Stimulated activated CD8-positive, alpha-beta memory T cell treated with anti-CD3 and anti-CD28 coated beads, Interleukin-12 subunit alpha, Interleukin-12 subunit beta, amount 100 ng/mL, for 24 hours (primary cell): ENCODE measurements around the gene SYT7.

Source experiments
- DNase-seq: peaks from one replicate; pipeline ENCODE4 v3.0.0-alpha.2; 2020; ENCODE audit errors: extremely low read depth

SYT7 gene

GRCh38 chr11:61609000-61609979 is 28.4 kb upstream of the SYT7 start:
- no peak for DNase-seq

DNA sequence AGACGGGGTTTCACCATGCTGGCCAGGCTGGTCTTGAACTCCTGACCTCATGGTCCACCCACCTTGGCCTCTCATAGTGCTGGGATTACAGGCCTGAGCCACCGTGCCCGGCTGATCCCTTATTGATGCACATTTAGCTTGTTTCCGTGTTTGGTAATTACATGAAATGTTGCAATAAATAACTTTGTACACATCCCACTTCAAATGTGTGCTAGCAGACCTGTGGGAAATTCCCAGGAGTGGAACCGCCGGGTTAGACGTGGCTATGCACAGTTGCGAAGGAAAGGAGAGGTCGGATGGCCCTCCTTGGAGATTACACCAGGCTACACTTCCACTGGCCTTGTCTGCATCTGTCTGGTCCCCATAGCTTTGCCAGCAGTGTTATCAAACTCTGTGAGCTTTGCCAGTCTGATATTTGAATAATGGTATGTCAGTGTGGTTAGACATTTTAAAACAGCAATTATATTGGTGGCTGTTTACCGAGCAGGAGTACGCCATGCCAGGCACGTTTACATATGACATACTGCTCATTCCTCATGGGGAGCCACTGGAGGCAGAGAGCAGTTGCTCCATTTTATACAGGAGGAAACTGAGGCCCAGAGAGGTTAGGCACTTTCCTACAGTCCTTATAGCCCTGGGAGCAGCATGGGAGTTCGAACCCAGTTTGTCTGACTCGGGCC is 27.2 kb upstream of the SYT7 start:
- DNase-seq: no peak

DNA sequence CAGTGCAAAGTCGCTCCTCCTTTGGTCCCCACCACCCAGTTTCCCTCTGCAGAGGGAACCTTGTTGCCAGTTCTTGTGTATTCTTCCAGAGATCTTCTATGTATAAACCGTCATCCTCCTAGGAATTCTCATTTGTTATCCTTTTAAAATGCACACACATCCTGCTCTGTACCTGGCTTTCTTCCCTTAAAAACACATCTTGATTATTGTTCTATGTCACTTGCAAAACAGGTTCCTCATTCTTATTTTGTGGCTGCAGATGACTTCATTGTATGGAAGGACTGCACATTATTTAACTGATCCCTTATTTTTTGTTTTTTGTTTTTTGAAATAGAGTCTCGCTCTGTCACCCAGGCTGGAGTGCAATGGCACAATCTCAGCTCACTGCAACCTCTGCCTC is 26.6 kb upstream of the SYT7 start:
- no peak for DNase-seq

GRCh38 chr11:61603667-61604066 is 22.8 kb upstream of the SYT7 start:
- no peak for DNase-seq

GRCh38 chr11:61602775-61603569 is 22.1 kb upstream of the SYT7 start:
- no peak for DNase-seq

- no peak for DNase-seq
Observed at GRCh38 chr11:61601512-61601911, 20.6 kb upstream of the SYT7 start.

DNA sequence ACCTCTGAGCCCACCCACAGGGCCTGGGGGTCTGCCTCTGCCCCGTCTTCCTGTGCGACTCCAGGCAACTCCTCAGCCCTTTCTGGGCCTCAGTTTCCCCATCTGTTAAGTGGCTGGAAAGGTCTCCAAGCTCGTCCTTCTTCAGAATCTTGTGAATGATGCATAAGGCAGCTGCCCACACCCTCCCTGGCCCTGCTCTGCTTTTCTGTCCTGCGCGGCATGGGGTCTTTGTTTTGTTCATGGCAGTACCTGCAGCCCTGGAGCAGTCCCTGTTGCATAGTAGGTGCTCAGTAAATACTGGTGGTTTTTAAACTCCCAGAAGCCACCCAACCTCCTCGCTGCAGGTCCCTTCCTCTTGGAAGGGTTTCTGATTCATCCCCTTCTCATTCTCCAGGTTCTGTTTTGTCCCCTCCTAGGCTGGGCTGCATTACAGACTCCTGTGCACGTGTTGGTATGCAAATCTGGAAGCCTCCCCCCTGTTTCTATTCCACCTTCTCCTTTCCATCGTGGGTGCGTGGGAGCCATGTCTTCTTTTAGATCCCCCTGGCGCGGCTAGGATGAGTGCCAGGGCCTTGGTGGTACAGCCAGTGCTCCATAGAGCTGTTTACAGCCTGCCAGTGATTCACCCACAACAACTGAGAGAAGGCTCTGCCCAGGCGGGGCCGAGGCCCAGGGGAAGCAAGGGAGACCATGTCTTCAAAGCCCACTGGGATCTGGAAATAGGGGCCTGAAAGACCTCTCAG is 19.3 kb upstream of the SYT7 start:
- DNase-seq: no peak

DNA sequence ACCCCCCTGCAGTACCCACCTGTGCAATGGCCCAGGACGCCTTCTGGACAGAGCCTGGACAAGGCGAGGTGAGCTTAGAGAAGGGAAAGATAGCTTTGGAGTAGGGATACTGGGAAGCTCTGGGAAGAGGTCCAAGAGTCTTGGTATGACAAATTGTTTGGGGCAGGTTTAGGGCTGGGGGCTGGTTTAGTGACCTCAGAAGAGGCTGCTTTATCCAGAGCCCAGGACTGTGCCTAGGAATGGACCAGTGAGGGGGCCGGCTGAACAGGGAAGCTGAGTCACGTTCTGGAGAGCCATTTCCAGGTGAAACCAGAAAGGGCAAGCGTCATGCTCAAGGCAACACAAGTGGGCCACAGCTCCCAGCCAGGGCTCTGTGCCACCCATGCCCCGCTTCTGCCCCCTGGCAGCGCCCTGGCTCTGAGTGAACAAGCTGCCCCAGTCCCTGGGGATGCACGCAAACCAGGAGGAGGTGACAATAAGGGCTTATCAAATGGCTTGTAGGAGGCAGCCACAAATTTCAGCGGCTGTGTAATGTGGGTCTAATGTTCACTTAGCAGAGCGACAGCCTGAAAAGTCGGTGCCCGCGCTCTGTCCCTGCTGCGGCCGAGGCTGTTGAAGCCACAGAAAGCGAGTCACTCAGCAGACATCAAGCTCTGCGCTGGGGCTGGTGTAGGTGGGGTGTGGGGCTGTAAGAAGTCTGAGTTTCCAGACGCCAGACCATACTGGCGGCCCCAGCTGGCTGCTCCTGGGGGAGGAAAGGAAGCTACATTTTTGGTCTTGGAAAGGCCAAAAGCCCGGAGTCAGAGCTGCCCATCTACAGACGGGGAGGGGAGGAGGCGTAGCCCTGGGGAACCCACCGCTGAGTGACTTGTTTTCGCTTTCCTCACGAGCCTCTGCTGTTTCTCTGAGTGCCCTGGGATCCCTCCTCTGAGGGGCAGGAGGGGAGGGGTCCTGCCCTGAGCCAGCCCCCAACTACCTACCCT is 18.3 kb upstream of the SYT7 start:
- DNase-seq: no peak

GRCh38 chr11:61598374-61598773 is 17.5 kb upstream of the SYT7 start:
- DNase-seq: no peak

DNA sequence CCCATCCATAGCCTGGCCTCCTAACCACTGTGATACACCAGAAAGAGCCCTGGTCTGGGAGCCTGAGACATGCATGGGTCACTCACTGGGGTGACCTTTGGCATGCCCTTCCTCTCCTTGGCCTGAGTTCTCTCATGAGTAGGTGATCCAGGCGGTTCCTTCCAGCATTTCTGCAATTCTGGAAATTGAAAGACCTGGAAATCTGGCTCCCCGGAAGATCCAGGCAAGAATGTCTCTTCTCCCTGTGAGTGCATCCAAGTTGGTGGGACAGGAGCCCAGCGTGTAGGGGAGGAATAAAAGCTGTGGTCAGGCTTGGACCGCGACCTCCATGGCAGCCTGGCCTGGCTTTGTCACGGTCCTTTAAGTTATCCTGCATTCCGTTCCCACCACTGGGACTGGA is 16.1 kb upstream of the SYT7 start:
- no peak for DNase-seq

DNA sequence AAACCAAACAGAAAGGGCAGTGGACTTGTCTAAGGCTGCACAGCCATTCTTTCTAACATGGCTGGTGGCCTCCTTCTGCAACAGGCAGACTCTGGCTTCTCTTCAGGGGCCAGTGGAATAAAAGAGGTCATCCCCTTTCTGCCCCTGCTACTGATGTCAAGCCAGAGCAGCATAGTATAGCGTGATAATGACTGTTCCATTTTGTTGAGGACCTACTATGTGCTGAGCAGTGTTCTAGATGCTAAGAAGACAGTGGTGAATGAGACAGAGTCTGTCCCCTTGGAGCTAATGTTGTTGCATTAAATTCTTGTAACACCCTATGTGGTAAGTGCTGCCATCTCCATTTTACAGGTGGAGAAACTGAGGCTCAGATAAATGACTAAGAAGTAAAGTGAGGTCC is 15.7 kb upstream of the SYT7 start:
- no peak for DNase-seq

DNA sequence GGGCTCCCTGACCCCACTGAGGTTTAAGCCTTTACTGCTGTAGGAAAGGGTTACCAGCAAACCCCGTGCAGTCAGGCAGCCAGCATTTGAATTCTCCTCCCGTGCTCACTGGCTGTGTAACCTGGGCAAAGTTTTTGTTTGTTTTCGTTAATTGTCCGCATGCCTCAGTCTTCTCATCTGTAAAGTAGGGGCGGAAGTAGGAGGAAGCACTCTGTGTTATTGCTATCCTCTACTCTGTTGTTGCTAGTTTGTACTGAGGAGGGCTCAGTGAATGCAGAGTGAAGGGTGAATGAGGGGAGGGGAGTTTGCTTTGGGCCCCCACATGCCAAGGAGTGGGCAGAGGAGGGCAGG is 14.0 kb upstream of the SYT7 start:
- no peak for DNase-seq

DNA sequence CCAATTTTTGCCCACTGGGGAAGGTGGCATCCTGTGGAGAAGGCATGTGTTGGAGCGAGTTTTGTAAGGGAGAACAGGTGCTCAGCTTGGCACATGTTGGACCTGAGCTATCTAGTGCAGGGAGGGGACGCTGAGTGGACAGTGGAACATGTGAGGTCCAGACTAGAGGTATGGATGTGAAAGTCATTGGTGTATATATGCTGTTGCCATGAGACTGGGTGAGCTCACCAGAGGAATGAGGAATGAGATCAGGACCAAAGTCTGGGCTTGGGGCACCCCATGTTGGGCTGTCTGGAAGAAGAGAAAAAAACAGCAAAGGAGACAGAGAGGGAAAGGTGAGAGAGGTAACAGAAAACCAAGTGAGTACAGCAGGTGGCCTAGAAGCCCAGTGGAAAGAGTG is 12.3 kb upstream of the SYT7 start:
- no peak for DNase-seq

GRCh38 chr11:61592176-61592575 is 11.3 kb upstream of the SYT7 start:
- DNase-seq: no peak

- DNase-seq: no peak
Observed at GRCh38 chr11:61589961-61590360, 9.1 kb upstream of the SYT7 start.

- DNase-seq: no peak
Observed at GRCh38 chr11:61588728-61589191, 7.9 kb upstream of the SYT7 start.

GRCh38 chr11:61587951-61588727 is 7.3 kb upstream of the SYT7 start:
- DNase-seq: no peak

DNA sequence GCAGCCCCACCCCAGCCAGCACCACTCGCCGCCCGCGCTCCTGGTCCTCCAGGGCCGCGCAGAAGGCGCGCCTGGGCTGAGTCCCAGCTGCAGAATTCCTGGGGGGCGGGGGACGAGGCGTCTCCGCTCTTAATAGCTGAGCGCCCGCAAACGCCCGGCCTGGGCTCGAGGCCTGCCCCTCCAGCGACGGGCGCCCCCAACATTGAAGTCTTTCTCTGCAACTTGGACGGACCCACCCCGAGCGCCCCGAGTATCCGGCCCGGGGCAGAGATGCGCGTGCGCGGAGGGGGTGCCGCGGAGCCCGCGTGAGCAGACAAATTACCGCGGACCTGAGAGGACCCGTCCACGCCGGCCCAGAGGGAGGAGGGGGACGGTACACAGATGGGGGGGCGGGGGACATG is 6.7 kb upstream of the SYT7 start:
- no peak for DNase-seq

- no peak for DNase-seq
Observed at GRCh38 chr11:61586792-61587430, 6.0 kb upstream of the SYT7 start.
